Activated CD4-positive, alpha-beta T cell treated with anti-CD3 and anti-CD28 coated beads for 1 hour (primary cell): ENCODE data around the gene STXBP4.
A peak's percentile ranks its signal among the peaks of the same experiment; 100 is the strongest.

Source experiments
- DNase-seq: peaks from one replicate; pipeline ENCODE4 v3.0.0-alpha.2; 2020

Gene STXBP4

GRCh38 chr17:54968262-54968987, at the start of gene STXBP4, which contains the start of gene COX11:
Gene STXBP4, plus strand, starts transcription at chr17:54968765. Its CDS starts 17,455 bp downstream, at chr17:54986220.
Gene COX11, minus strand, starts transcription at chr17:54968654. Its CDS starts 8 bp downstream, at chr17:54968646.
- DNase-seq: peak; percentile 90

- no peak for DNase-seq
Measured at GRCh38 chr17:54919425-54919824, 49.1 kb upstream of the STXBP4 start.

- no peak for DNase-seq
Measured at GRCh38 chr17:54920819-54921218, 47.7 kb upstream of the STXBP4 start.

- no peak for DNase-seq
Measured at GRCh38 chr17:54924405-54924804, 44.2 kb upstream of the STXBP4 start.

GRCh38 chr17:54927525-54927924, 41.0 kb upstream of the STXBP4 start:
- DNase-seq: no peak

GRCh38 chr17:54932711-54933110, 35.9 kb upstream of the STXBP4 start:
- no peak for DNase-seq

GRCh38 chr17:54933921-54934320, 34.6 kb upstream of the STXBP4 start:
- DNase-seq: no peak

- DNase-seq: no peak
Measured at GRCh38 chr17:54935471-54935870, 33.1 kb upstream of the STXBP4 start.

GRCh38 chr17:54937018-54937417, 31.5 kb upstream of the STXBP4 start:
- no peak for DNase-seq

- DNase-seq: no peak
Measured at GRCh38 chr17:54937426-54937825, 31.1 kb upstream of the STXBP4 start.

GRCh38 chr17:54941285-54941684, 27.3 kb upstream of the STXBP4 start:
- no peak for DNase-seq

- no peak for DNase-seq
Measured at GRCh38 chr17:54944796-54945195, 23.8 kb upstream of the STXBP4 start.

GRCh38 chr17:54945231-54945630, 23.3 kb upstream of the STXBP4 start:
- no peak for DNase-seq

GRCh38 chr17:54945671-54946070, 22.9 kb upstream of the STXBP4 start:
- no peak for DNase-seq

GRCh38 chr17:54947396-54947795, 21.2 kb upstream of the STXBP4 start:
- no peak for DNase-seq

- DNase-seq: no peak
Measured at GRCh38 chr17:54948380-54948779, 20.2 kb upstream of the STXBP4 start.

- no peak for DNase-seq
Measured at GRCh38 chr17:54950116-54950515, 18.4 kb upstream of the STXBP4 start.

GRCh38 chr17:54951286-54951685, 17.3 kb upstream of the STXBP4 start:
- no peak for DNase-seq

GRCh38 chr17:54956791-54957190, 11.8 kb upstream of the STXBP4 start:
- DNase-seq: no peak

GRCh38 chr17:54967621-54968261, 824 bp upstream of the STXBP4 start:
- DNase-seq: no peak

- DNase-seq: peak; percentile 20
Measured at GRCh38 chr17:54968988-54969332, 395 bp downstream of the STXBP4 start.

GRCh38 chr17:54969658-54970572, 1.4 kb downstream of the STXBP4 start:
- no peak for DNase-seq

GRCh38 chr17:54971147-54971546, 2.6 kb downstream of the STXBP4 start:
- DNase-seq: no peak

- no peak for DNase-seq
Measured at GRCh38 chr17:54971901-54972300, 3.3 kb downstream of the STXBP4 start.
